Thyroid gland (tissue), 4 donors: ENCODE measurements around the gene ADNP. TPM values are rescaled to one million over a fixed set of nuclear protein-coding genes. Genes with fewer than 3 reads are reported as not detected.

ENCODE experiments used
- DNase-seq, 2 donors: peaks; one replicate each; pipeline ENCODE4 v3.0.0-alpha.2; 2019
- H3K27ac ChIP-seq, 3 donors: fragments of 200-600 bp; sonication (generic); 1 replicate in 2 of 3; 2 replicates in 1 of 3; pipeline ENCODE4 v1.5.1; 2016 to 2019; ENCODE audit warnings: mild to moderate bottlenecking in 1 of 3, moderate library complexity in 1 of 3
- H3K27me3 ChIP-seq: fragments of 200-600 bp; sonication (generic); one replicate; pipeline ENCODE4 v1.5.1; 2019
- H3K36me3 ChIP-seq, 2 donors: fragments of 200-600 bp; sonication (generic); one replicate each; pipeline ENCODE4 v1.5.1; 2016 to 2019
- H3K4me1 ChIP-seq, 2 donors: fragments of 200-600 bp; sonication (generic); one replicate each; pipeline ENCODE4 v1.5.1; 2017 to 2019
- H3K4me3 ChIP-seq, 3 donors: fragments of 200-600 bp; sonication (generic); replicated peaks in 1 of 3; 1 replicate in 2 of 3; 2 replicates in 1 of 3; pipeline ENCODE4 v1.5.1; 2016; ENCODE audit warnings: mild to moderate bottlenecking in 1 of 3
- H3K9me3 ChIP-seq: fragments of 200-600 bp; sonication (generic); one replicate; pipeline ENCODE4 v1.5.1; 2017
- POLR2A ChIP-seq, 2 donors: fragments of 450-650 bp; IDR thresholded peaks; one replicate each; pipeline ENCODE4 v1.6.1; 2017; ENCODE audit warnings: antibody characterized with exemption in 2 of 2, mild to moderate bottlenecking in 2 of 2, moderate library complexity in 1 of 2
- WGBS, 2 donors: methylation state at CpG; one replicate each; pipeline ENCODE4 v1.1.5; 2017; 5-methylcytosine and 5-hydroxymethylcytosine counted together
- intact Hi-C: fragments of 100-400 bp; cut with DNase I; formaldehyde crosslinking; loops from one replicate; pipeline ENCODE4 v1.15.1; 2023
- total RNA-seq, 4 donors: library from RNA; depleted of rRNA; stranded (reverse); fragments of >200 nt; gene quantifications; one replicate each; pipeline ENCODE4 v1.2.3, GENCODE V29; 2016
- TF ChIP-seq, protein P1 (sequence below), 6 experiments: fragments of 200-600 bp in 3 of 6; fragments of 450-650 bp in 3 of 6; sonication (generic) in 3 of 6; IDR thresholded peaks; one replicate each; pipeline ENCODE4 v1.5.1; 2016 to 2019; ENCODE audit warnings: antibody characterized with exemption in 6 of 6, mild to moderate bottlenecking in 2 of 6, inconsistent platforms in 1 of 6, moderate library complexity in 1 of 6

ADNP gene
- total RNA-seq, 4 donors from 2014 or later = 55.5 to 68.9 (median 63.5) TPM

DNA sequence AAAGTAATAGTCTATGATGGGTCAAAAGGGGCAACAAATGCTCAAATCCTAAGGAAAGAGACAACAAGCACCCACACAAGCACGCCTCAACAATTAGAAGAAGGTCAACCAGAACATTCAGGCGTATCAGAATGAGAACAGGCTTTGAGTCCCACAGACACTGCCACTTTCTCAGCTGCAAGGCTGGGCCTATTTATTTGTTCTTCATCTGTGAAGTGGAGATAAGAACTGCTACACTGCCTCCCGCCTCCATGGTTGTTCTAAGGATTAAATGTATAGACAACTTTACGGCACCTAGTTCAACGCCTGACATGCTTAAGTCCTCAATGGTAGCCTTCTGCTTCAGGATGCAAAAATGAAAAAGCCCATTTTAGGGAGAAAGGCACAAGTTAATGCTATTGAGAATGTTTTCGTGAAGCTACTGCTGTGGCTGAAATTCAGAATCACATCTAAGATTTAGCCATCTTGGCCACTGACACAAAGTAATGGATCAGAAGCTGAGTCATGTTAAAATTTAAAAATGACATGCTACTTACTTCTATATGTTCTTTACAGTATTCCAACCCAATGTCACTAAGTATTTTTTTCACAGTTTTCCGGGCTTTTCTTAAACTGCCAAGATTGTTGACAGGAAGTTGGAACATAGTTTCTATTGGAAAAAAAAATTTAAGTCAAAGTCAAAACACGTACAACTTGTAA is 27.7 kb downstream of the ADNP start:
- TF ChIP-seq POLR2A (IDR thresholded peaks at IDR 0.05) = no peak
- TF ChIP-seq, protein P1, sequence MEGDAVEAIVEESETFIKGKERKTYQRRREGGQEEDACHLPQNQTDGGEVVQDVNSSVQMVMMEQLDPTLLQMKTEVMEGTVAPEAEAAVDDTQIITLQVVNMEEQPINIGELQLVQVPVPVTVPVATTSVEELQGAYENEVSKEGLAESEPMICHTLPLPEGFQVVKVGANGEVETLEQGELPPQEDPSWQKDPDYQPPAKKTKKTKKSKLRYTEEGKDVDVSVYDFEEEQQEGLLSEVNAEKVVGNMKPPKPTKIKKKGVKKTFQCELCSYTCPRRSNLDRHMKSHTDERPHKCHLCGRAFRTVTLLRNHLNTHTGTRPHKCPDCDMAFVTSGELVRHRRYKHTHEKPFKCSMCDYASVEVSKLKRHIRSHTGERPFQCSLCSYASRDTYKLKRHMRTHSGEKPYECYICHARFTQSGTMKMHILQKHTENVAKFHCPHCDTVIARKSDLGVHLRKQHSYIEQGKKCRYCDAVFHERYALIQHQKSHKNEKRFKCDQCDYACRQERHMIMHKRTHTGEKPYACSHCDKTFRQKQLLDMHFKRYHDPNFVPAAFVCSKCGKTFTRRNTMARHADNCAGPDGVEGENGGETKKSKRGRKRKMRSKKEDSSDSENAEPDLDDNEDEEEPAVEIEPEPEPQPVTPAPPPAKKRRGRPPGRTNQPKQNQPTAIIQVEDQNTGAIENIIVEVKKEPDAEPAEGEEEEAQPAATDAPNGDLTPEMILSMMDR (IDR thresholded peaks at IDR 0.05) = no peak
- intact Hi-C loops = no loop called here
- Histone ChIP-seq H3K27ac (peak overlapping the region; percentile 9 to 21 (median 16)), H3K4me1 (peaks cover 28% of the 10 kb centered on the region in 2 donors), H3K9me3 (no peaks in the 10 kb centered on the region), H3K4me3 (no peak overlapping the region), H3K27me3 (no peaks in the 10 kb centered on the region), H3K36me3 (peaks cover 0 to 14% of the 10 kb centered on the region in 2 donors)
- no peak for DNase-seq
- WGBS, 2 donors = 69 to 73% methylated on average over 8 of the region's 8 CpGs

DNA sequence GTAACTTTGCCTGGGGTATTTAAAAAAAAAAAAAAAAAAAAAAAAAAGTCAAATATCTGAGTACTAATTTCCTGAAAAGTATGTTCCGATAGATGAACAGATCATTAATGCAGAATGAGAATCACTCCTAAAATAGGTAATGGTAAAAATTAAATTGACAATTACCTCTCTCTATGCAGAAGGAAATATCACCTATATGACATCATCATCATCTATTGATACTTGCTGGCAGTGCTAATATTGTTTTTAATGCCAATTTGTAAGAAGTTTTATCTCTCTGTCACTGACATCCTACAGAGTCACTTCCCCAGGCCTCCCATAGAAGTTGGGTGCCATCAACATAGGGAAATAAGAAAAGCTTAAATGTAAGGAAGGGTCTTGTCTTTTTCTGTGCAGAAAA is 29.9 kb downstream of the ADNP start:
- intact Hi-C loops = no loop called here

DNA sequence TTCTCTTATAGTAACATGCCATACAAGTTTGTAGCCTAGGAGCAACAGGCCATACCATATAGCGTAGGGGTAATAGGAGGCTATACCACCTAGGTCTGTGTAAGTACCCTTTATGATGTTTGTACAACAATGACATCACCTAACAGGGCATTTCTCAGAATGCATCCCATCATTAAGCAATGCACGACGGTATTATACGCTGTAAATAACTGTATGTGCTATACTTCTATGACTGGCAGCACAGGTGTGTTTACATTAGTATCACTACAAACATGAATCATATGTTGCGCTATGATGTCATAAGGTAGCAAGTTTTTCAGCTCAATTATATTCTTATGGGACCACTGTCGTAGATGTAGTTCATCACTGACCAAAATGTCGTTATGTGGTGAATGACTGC is 31.0 kb downstream of the ADNP start:
- H3K4me3 ChIP-seq = no peak overlapping the region
- TF ChIP-seq, protein P1 (IDR thresholded peaks at IDR 0.05) = no peak
- no peak for TF ChIP-seq POLR2A (IDR thresholded peaks at IDR 0.05)
- peaks cover 12 to 20% of the 10 kb centered on the region in 2 donors for H3K36me3 ChIP-seq
- H3K27ac ChIP-seq = no peak overlapping the region
- no peaks in the 10 kb centered on the region for H3K9me3 ChIP-seq
- H3K27me3 ChIP-seq = no peaks in the 10 kb centered on the region
- intact Hi-C loops = no loop called here
- WGBS, 2 donors = 96% methylated on average over 7 of the region's 7 CpGs
- peaks cover 19 to 28% of the 10 kb centered on the region in 2 donors for H3K4me1 ChIP-seq
- no peak for DNase-seq

More for the DNA sequence above, 29.9 kb downstream of the ADNP start:
- Histone ChIP-seq H3K36me3 (peaks cover 12 to 20% of the 10 kb centered on the region in 2 donors), H3K9me3 (no peaks in the 10 kb centered on the region), H3K27ac (no peak overlapping the region), H3K4me3 (no peak overlapping the region), H3K4me1 (peaks cover 24 to 28% of the 10 kb centered on the region in 2 donors), H3K27me3 (no peaks in the 10 kb centered on the region)
- 97 to 100% methylated on average over 1 of the region's 1 CpG for WGBS, 2 donors
- no peak for DNase-seq
- TF ChIP-seq, protein P1 (IDR thresholded peaks at IDR 0.05) = no peak
- no peak for TF ChIP-seq POLR2A (IDR thresholded peaks at IDR 0.05)

- WGBS, 2 donors = 100% methylated on average over 1 of the region's 1 CpG
Observed at GRCh38 chr20:50898475-50898874, 32.8 kb downstream of the ADNP start.

More at GRCh38 chr20:50898475-50898874, 32.8 kb downstream of the ADNP start:
- no peak for DNase-seq
- no peak overlapping the region for H3K4me3 ChIP-seq
- H3K27me3 ChIP-seq = no peaks in the 10 kb centered on the region
- intact Hi-C loops = no loop called here
- no peaks in the 10 kb centered on the region for H3K9me3 ChIP-seq
- no peak overlapping the region for H3K27ac ChIP-seq
- peaks cover 5 to 10% of the 10 kb centered on the region in 2 donors for H3K4me1 ChIP-seq
- H3K36me3 ChIP-seq = peaks cover 19 to 32% of the 10 kb centered on the region in 2 donors
- TF ChIP-seq, protein P1 (IDR thresholded peaks at IDR 0.05) = no peak
- TF ChIP-seq POLR2A (IDR thresholded peaks at IDR 0.05) = no peak
